Endothelial cell (in vitro differentiated cells): Measurements from ENCODE around the gene CNGA2. TPM values are rescaled to one million over a fixed set of nuclear protein-coding genes. Genes with fewer than 3 reads are reported as not detected.

Experiments used
- DNase-seq: peaks from one replicate; pipeline ENCODE4 v3.0.0; 2021; ENCODE audit warnings: low spot score
- H3K27ac Mint-ChIP-seq: one replicate; pipeline ENCODE4 v1.8.0; 2021; ENCODE audit warnings: mixed read lengths, inconsistent platforms; ENCODE audit not compliant: unreplicated experiment
- H3K27me3 Mint-ChIP-seq: one replicate; pipeline ENCODE4 v1.8.0; 2021; ENCODE audit warnings: mild to moderate bottlenecking, moderate library complexity, mixed read lengths, inconsistent platforms; ENCODE audit not compliant: unreplicated experiment
- H3K36me3 Mint-ChIP-seq: one replicate; pipeline ENCODE4 v1.8.0; 2021; ENCODE audit warnings: mild to moderate bottlenecking, low read depth, mixed read lengths, inconsistent platforms; ENCODE audit not compliant: unreplicated experiment
- H3K4me1 Mint-ChIP-seq: one replicate; pipeline ENCODE4 v1.8.0; 2021; ENCODE audit warnings: mild to moderate bottlenecking, mixed read lengths, inconsistent platforms; ENCODE audit not compliant: unreplicated experiment
- H3K4me3 Mint-ChIP-seq: one replicate; pipeline ENCODE4 v1.8.0; 2021; ENCODE audit warnings: mild to moderate bottlenecking, mixed read lengths, inconsistent platforms; ENCODE audit not compliant: unreplicated experiment
- H3K9me3 Mint-ChIP-seq: one replicate; pipeline ENCODE4 v1.8.0; 2021; ENCODE audit warnings: mixed read lengths, inconsistent platforms; ENCODE audit not compliant: unreplicated experiment
- total RNA-seq: library from RNA; stranded (reverse); fragmentation: NEBNext Ultra II Directional; extraction: Animal tissue kit (Norgen Biotek cat#: 25700); gene quantifications from one replicate; pipeline ENCODE4 v1.2.1, GENCODE V29; 2021; ENCODE audit not compliant: unreplicated experiment
- TF ChIP-seq, protein P1 (sequence below): fragments of 200-600 bp; sonication (generic); IDR thresholded peaks from one replicate; pipeline ENCODE4 v1.5.0; 2021; ENCODE audit warnings: antibody characterized with exemption; ENCODE audit not compliant: unreplicated experiment

The CNGA2 gene
- total RNA-seq, 1 donor from 2014 or later = not detected

GRCh38 chrX:151763711-151764110 lies 29.2 kb downstream of the CNGA2 start:
- Mint-ChIP-seq H3K4me1 (no peaks in the 10 kb centered on the region), H3K27me3 (no peaks in the 10 kb centered on the region), H3K4me3 (no peak overlapping the region), H3K9me3 (no peaks in the 10 kb centered on the region), H3K36me3 (no peaks in the 10 kb centered on the region), H3K27ac (no peak overlapping the region)
- TF ChIP-seq, protein P1, sequence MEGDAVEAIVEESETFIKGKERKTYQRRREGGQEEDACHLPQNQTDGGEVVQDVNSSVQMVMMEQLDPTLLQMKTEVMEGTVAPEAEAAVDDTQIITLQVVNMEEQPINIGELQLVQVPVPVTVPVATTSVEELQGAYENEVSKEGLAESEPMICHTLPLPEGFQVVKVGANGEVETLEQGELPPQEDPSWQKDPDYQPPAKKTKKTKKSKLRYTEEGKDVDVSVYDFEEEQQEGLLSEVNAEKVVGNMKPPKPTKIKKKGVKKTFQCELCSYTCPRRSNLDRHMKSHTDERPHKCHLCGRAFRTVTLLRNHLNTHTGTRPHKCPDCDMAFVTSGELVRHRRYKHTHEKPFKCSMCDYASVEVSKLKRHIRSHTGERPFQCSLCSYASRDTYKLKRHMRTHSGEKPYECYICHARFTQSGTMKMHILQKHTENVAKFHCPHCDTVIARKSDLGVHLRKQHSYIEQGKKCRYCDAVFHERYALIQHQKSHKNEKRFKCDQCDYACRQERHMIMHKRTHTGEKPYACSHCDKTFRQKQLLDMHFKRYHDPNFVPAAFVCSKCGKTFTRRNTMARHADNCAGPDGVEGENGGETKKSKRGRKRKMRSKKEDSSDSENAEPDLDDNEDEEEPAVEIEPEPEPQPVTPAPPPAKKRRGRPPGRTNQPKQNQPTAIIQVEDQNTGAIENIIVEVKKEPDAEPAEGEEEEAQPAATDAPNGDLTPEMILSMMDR = no peak
- DNase-seq = no peak

DNA sequence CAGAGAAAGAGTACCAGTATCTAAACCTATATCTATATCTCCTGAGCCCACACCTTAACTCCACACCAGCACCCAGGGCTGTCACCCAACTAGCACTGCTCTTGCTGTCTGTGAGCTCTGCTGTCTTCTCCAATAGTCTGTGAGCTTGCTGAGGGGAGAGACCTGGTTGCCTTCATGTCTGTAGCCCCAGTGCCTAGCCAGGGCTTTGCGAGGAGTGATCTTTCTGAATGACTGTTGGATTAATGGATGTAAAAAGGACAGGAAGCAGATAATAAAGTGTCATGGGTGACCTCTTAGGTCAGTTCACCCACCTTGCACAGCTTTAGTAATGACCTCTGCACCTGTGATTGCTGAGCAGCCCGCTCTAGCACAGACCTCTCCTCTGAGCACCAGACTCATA lies 30.5 kb downstream of the CNGA2 start:
- Mint-ChIP-seq H3K4me3 (no peak overlapping the region), H3K27ac (no peak overlapping the region), H3K4me1 (no peaks in the 10 kb centered on the region), H3K9me3 (no peaks in the 10 kb centered on the region), H3K36me3 (no peaks in the 10 kb centered on the region), H3K27me3 (no peaks in the 10 kb centered on the region)
- TF ChIP-seq, protein P1 = no peak
- no peak for DNase-seq

DNA sequence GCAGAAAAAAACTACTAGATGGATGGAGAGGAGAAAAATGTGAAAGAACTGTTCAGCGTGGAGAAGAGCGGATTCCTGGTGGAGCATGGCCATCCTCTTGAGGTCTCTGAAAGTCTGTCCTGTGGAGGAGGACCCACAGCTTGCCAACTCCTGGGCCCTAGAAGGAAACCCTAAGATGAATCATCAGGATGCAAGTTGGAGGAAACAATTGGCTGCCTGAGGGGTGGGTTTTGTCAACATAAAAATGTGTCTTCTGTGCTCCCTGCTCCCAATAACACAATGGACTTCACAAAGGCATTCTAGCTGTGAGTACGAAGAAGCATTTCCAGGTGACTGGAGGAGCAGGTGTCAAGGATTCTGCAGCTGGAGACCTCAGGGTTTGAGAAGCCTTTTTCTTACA lies 37.2 kb downstream of the CNGA2 start:
- Mint-ChIP-seq H3K36me3 (peaks cover 2% of the 10 kb centered on the region), H3K27ac (no peak overlapping the region), H3K9me3 (no peaks in the 10 kb centered on the region), H3K4me3 (no peak overlapping the region), H3K27me3 (no peaks in the 10 kb centered on the region), H3K4me1 (no peaks in the 10 kb centered on the region)
- DNase-seq = no peak
- TF ChIP-seq, protein P1 = no peak

DNA sequence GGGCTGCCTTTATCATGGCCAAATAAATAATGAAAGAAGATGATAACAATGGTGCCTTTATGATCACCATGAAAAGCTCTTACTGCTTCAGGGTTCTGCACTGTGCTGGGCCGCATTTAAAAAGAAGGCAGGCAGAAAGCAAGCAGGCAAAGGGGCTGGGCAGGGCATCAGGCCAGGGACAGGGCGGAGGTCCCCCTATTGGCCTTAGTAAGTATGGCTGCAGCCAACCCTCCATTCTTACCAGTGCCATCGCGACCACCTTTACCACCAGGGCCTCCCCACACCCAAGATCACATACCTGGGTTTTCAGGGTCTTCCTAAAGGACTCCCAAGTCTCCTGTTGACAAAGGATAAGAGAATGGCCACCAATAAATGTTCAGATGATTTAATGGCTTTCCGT lies 38.9 kb downstream of the CNGA2 start:
- DNase-seq = no peak
- H3K9me3 Mint-ChIP-seq = no peaks in the 10 kb centered on the region

GRCh38 chrX:151774421-151774820 lies 39.9 kb downstream of the CNGA2 start:
- DNase-seq = no peak

More for the DNA sequence above, 38.9 kb downstream of the CNGA2 start:
- no peaks in the 10 kb centered on the region for H3K27me3 Mint-ChIP-seq
- TF ChIP-seq, protein P1 = no peak
- H3K4me1 Mint-ChIP-seq = no peaks in the 10 kb centered on the region
- no peak overlapping the region for H3K27ac Mint-ChIP-seq
- H3K36me3 Mint-ChIP-seq = peaks cover 2% of the 10 kb centered on the region
- no peak overlapping the region for H3K4me3 Mint-ChIP-seq

More at GRCh38 chrX:151774421-151774820, 39.9 kb downstream of the CNGA2 start:
- no peak overlapping the region for H3K4me3 Mint-ChIP-seq
- TF ChIP-seq, protein P1 = no peak
- no peaks in the 10 kb centered on the region for H3K9me3 Mint-ChIP-seq
- peaks cover 2% of the 10 kb centered on the region for H3K36me3 Mint-ChIP-seq
- no peak overlapping the region for H3K27ac Mint-ChIP-seq
- H3K27me3 Mint-ChIP-seq = no peaks in the 10 kb centered on the region
- no peaks in the 10 kb centered on the region for H3K4me1 Mint-ChIP-seq
